Stimulated activated CD4-positive, alpha-beta T cell treated with anti-CD3 and anti-CD28 coated beads, TNF-alpha, amount 100 ng/mL, for 24 hours (primary cell): ENCODE measurements around the gene LGALS14.
A peak's percentile ranks its signal among the peaks of the same experiment; 100 is the strongest.
"Not testable (repeated sequence)": the region's sequence is repeated elsewhere in the genome, so short reads cannot be mapped to it uniquely, and the experiment has no call there.

Experiments used
- DNase-seq, 3 experiments: peaks; one replicate each; pipeline ENCODE4 v3.0.0-alpha.2; 2020; ENCODE audit warnings: low read depth in 3 of 3

LGALS14 gene

GRCh38 chr19:39695759-39696158 is 8.5 kb upstream of the LGALS14 start:
- DNase-seq = no peak

DNA sequence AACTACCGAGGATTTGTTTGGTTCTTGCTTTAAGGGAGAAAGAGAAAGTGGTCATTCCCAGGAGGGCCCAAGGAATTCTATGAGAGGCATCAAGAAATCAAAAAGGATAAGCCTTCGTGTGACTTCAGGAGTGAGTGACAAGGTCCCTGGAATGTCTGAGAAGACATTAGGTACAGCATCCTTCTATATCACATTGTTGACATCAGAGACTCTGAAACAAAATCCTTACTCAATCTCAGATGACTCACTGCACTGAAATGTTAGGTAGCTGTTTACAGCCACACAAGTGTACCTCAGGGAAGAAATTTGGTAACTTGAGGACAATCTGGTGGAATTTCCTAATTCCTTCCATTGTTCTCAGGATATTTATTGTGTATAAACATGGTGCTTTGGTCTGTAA is 7.9 kb upstream of the LGALS14 start:
- no peak for DNase-seq

DNA sequence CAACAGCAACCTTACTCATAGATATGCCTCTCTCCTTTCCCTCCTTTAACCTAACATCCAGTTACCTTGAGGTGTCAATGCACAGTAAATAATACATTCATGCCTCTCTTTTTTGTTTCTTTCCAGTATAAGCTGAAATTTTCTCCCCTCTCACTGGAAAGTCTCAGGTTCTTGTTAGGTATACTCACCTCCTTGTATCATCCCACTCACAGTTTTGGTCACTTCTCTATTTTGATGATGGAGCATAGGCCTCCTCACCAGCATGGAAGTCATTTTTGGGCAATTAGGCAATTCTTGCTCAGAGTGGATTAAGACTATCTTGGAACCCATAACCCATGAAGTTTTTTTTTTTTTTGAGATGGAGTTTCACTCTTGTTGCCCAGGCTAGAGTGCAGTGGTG is 5.7 kb upstream of the LGALS14 start:
- no peak for DNase-seq

- no peak for DNase-seq
These were observed 3.0 kb upstream of the LGALS14 start for GRCh38 chr19:39701291-39701690.

- peak in 2 of 3 experiments; percentile 6 to 19 for DNase-seq
These were observed 1.4 kb downstream of the LGALS14 start for GRCh38 chr19:39705578-39706188.

DNA sequence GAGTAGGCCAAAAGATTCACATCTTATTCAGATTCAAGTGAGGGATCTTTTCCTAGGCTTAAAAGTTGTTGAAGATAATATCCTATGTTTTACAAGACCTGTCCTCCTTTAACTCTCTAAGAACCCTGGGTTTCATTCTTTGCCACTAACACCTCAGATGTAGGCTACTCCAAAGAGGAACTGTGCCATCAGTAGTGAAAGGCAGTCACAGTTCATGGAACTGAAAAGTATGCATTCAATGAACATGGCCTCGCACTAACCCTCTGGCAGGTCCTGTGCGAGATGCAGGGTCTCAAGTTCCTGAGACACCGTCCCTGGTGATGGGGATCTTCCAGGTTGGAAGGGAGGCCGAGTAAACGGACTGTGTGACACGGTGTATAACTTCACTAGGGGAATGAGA is 4.3 kb downstream of the LGALS14 start:
- no peak for DNase-seq

DNA sequence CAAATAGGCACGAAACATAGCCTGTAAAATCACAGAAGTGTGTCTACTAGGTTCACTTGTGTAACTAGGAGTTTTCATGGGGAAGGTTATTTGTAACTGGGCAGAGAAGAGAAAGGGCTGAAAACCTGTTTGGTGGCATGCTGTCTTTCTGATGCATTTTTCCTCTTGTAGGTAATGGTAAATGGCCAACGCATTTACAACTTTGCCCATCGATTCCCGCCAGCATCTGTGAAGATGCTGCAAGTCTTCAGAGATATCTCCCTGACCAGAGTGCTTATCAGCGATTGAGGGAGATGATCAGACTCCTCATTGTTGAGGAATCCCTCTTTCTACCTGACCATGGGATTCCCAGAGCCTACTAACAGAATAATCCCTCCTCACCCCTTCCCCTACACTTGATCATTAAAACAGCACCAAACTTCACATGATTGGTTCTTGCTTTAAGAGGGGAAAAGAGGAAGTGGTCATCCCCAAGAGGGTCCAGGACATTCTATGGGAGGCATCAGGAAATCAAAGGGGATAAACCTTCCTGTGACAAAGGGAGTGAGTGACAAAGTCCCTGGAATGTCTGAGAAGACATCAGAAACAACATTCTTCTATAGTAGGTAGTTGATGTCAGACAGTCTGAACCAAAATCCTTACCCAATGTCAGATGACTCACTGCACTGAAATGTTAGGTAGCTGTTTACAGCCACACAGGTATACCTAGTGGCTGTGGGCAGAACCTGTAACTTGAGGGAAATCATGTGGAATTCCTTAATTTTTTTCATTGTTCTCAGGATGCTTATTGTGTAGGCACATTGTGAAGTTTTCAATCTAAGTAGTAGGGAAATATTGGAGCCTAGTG is 5.0 kb downstream of the LGALS14 start:
- no peak for DNase-seq

GRCh38 chr19:39710333-39710890 is 6.1 kb downstream of the LGALS14 start:
- no peak for DNase-seq

GRCh38 chr19:39720144-39720543 is 15.9 kb downstream of the LGALS14 start:
- DNase-seq = not testable (repeated sequence)

GRCh38 chr19:39725995-39726394 is 21.7 kb downstream of the LGALS14 start:
- no peak for DNase-seq

- DNase-seq = no peak
These were observed 23.0 kb downstream of the LGALS14 start for GRCh38 chr19:39727070-39727800.

DNA sequence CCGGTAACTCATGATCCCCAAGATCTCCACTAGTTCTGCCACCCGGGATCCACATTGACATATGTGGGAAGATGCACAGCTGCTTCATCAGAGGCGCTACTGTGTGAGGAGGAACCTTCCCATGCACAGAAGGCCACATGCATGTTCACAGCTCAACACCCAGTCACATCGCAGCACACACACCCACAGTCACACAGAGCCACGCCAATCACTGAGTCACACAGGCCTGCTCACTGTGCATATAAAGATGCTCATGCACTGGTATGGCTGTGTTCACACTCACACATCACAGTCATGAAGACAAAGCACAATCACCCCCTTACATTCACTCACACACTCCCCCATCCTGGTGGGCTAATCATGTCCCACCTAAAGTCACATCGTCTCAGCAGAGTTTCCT is 23.8 kb downstream of the LGALS14 start:
- no peak for DNase-seq

DNA sequence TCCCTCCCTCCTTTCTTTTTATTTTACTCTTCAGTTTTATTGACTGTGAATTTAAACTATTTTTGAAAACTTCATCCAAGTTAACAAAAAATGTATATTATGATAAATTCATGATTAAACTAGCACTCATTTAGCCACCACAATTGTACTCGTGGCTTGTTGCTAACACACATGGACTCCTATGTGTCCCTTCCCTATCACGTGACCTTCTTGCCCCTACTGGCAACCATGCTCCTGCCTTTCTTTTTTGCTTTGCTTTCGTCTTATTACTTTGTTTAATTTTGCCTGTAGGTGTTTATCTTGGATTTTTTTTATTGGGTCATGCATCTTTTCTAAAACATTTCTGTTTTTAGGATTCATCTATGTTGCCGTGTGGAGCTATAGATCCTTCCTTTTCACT is 25.3 kb downstream of the LGALS14 start:
- no peak for DNase-seq

GRCh38 chr19:39731685-39732084 is 27.4 kb downstream of the LGALS14 start:
- no peak for DNase-seq

DNA sequence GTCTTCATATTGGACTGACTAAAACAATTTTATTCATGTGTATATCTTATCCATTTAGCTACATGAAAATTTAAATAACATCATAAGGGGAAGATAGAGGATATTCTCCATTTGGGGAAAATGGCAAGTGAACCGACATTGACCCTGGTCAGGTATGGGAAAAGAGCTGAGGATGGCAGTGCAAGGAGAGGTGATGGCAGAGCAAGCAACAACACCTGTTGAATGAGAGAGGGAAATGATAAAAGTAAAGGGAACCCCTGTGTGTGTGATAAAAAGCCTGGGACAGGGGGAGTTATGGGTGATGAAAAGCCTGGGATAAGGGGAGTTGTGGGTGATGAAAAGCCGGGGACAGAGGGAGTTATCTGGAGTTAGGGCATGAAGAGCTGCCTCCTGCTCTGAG is 29.6 kb downstream of the LGALS14 start:
- DNase-seq = no peak

DNA sequence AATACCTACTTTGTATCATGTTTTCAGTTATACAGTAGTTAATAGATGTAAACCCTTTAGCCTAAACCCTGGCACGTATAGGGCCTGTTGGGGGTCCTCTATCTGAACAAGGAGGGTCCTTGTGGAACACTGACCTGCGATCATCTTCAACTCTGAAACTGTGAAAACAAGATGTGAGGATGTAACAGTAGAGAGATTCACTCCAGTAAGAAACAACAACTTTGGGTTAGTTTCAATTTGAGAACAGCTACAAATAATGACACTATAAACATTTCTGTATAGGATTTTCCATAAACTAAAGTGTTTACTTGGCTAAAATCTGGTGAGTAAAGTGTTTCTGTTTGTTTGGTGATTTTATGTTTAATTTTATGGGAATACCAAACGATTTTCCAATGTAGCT is 31.4 kb downstream of the LGALS14 start:
- no peak for DNase-seq

GRCh38 chr19:39736088-39736487 is 31.8 kb downstream of the LGALS14 start:
- DNase-seq = no peak

- peak in 1 of 3 experiments; percentile 2 for DNase-seq
These were observed 33.1 kb downstream of the LGALS14 start for GRCh38 chr19:39737351-39737750.

GRCh38 chr19:39737891-39738290 is 33.6 kb downstream of the LGALS14 start, which contains the start of gene CLC:
Gene CLC, minus strand, starts transcription at chr19:39738029. Its CDS starts 77 bp downstream, at chr19:39737952.
- DNase-seq = no peak

DNA sequence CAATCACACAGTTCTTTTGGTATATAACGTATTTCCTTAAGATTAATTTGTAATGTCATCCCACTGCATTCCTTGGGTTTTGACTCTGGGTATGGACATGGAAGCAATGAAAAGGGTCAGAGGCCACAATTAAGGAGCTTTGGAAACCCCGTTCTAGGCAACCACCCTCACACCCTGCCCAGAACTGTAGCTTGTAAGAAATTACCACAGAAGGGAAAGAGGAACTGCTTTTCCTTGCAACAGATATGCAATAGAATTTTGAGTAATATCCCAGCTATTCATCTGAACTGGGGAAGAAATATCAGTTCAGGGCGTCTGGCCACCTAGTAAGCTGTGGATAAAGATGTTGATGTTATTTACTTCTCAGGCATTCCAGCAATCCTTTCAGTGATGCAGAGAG is 34.5 kb downstream of the LGALS14 start:
- no peak for DNase-seq

- no peak for DNase-seq
These were observed 36.1 kb downstream of the LGALS14 start for GRCh38 chr19:39740395-39740794.

- no peak for DNase-seq
These were observed 41.4 kb downstream of the LGALS14 start for GRCh38 chr19:39745643-39746042.
